ENCODE data around the gene SUCNR1.

DNA sequence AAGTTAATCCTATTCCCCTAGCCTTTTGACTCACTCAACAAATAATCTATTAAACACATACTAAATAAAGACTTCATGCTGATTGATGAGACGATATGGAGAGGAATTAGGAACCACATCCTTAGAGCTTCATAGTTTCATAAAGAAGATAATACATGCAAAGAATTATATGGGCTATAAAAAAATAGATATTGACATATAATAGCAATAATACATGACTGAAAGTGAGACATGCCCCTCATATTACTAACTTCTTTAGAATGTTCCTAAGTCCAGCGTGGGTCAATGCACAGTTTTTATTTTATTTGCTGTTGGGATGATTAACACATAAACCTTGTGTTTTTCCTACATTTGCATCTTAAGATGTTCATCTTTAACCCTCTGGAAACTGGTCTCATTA is 32.2 kb downstream of the SUCNR1 start:
- TF ChIP-seq, protein P1, sequence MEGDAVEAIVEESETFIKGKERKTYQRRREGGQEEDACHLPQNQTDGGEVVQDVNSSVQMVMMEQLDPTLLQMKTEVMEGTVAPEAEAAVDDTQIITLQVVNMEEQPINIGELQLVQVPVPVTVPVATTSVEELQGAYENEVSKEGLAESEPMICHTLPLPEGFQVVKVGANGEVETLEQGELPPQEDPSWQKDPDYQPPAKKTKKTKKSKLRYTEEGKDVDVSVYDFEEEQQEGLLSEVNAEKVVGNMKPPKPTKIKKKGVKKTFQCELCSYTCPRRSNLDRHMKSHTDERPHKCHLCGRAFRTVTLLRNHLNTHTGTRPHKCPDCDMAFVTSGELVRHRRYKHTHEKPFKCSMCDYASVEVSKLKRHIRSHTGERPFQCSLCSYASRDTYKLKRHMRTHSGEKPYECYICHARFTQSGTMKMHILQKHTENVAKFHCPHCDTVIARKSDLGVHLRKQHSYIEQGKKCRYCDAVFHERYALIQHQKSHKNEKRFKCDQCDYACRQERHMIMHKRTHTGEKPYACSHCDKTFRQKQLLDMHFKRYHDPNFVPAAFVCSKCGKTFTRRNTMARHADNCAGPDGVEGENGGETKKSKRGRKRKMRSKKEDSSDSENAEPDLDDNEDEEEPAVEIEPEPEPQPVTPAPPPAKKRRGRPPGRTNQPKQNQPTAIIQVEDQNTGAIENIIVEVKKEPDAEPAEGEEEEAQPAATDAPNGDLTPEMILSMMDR (IDR thresholded peaks at IDR 0.05): no peak
- TF ChIP-seq POLR2A (IDR thresholded peaks at IDR 0.05): no peak

Measured in adrenal gland (tissue), 5 donors.